HG02623 (cell line): ENCODE measurements around the gene YWHAQ.
"Not testable (repeated sequence)": the region's sequence is repeated elsewhere in the genome, so short reads cannot be mapped to it uniquely, and the experiment has no call there.

Experiments
- ATAC-seq: cut with Tn5 transposase; IDR thresholded peaks from one replicate; pipeline ENCODE4 v1.9.1; 2021; ENCODE audit warnings: moderate library complexity; ENCODE audit not compliant: unreplicated experiment

The YWHAQ gene

DNA sequence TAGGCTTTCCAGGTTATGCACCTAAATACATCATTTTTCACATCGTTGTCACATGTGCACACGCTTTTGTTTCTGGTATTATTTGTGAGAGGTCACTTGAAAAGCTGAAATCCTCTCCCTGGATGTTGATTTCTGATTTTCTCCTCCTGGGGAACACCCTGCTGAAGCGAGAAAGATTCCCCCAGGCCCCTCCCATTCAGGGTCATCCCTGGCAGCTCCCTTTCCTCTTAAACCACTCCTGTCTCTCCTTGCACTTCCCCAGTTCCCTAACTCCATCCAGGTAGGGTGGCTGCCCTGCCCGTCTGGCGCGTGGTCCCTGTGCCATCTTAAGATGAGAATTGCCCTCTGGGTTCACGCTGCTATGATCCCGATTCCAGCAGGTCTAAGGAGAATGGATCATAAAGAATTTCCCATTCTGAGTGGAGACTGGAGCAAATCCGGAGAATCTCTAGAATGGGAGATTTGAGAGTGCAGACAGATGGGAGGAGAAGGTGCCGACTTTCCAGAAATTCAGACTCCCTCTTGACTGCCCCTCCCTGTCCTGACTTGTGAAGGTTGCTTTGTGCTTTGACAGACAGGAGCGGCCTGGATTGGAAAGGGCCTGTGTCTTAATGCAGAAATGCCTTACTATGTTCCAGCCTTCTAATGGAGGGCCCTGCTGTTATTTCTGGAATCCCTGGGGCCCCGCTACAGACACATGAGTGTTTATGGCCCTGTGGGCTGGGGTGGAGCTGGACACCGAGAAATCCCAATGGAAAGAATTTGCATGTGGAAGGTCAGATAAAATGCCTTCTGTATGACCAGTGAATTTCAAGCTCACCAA, 1.3 kb upstream of the YWHAQ start:
- no peak for ATAC-seq

DNA sequence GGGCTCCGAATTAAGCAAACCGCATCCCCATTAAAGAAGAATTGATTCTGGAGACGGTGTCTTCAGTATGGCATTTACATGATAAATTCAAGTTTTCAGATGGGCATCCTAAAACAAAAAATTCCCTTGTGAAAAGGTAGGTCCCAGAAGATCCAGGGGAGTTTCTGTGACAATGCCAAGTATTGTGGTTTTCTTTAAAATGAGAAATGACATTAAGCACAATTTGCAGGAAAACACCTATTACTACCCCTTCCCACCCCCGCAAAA, 689 bp upstream of the YWHAQ start:
- ATAC-seq = no peak

DNA sequence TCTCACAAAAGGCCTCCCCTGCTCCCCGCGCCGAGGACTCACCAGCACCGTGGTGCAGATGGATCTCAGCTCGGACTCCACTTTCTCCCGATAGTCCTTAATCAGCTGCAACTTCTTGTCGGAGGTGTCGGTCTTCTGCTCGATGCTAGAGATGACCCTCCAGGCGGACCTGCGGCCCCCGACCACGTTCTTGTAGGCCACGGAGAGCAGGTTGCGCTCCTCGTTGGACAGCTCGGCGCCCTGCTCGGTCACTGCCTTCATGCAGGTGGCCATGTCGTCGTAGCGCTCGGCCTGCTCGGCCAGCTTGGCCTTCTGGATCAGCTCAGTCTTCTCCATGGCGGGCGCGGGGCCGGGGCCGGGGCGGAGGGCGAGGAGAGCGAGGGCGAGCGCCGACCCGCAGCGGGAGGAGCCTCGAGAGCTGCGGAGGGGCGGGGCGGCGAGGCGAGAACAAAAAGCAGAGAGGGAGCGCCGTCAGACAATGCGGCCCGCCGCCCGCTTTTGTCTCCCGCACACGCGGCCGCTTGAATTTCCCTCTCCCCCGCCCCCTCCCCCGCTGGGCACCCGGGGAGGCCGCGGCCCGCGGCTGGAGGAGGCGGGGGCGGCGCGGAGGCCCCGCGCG, 571 bp downstream of the YWHAQ start:
- peak; percentile 38 for ATAC-seq

DNA sequence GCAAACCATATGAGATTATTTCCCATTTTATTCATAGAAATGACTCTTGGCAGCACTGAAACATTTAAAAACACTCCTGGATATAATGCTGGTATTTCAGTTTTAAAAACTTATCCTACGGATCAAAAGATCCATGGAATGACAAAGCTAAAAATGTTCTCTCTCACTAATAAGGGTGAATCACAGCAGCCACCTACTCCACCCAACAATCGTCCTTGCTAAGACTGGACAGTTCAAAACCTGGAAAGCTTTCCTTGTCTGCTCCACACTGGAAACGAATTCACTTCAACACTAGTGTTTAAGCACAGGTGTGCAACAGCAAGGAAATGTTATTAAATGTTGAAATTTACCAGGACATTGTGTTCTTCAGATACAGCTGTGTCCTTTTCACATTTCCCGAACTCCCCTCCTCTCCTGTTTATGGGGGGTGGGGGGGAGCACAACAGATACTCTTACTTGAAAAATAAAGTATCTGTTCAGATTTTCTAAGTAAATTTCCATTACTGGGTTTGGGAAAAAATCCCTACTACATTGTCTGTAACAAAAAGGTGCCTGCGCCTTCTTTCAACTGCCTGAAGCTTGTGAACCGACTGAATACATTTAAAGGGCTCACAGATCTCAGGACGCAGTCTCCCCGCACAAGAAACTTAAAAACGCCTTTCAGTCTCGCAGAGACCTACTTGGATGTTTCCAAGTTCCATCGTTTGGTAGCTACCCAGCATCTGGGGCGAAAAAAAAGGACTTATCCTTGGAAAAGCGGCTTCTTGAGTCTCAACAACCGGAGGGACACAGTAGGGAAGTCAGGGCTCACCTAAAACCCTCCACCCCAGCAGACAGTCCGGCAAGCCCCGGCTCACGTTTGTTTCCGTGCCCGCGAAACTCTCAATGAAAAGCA, 1.3 kb downstream of the YWHAQ start:
- ATAC-seq = no peak

DNA sequence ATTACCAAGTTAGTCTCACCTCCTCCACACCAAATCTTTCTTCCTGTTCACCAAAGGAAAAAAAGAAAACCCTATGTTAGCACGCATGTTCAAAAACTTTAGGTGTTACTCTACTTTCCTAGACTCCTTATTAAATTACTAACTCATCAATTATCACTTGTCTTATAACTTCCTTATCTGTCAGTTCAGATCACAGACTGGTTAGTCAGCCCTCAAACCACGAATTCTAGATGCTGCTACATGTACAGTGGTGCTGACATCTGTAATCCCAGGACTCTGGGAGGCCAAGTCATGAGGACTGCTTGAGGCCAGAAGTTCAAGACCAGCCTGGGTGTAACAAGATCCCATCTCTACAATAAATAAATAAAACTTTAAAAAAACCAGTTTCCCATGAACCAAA, 3.5 kb downstream of the YWHAQ start:
- no peak for ATAC-seq

DNA sequence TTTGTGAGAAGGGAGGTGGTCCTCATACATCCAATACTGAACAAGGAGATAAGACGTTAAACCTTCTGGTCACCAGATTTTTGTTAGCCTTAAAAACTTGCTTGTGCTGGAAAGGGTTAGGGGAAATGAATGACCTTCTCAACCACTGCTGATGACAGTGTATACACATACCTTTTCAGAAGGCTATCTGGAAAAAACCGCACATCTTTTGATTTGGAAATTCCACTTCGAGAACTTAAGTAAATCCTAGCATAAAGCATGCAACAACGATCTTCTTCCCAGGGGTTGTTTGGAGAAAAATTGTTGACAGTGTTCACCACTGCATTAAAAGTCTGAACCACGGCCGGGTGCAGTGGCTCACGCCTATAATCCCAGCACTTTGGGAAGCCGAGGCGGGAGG, 7.6 kb downstream of the YWHAQ start:
- no peak for ATAC-seq

DNA sequence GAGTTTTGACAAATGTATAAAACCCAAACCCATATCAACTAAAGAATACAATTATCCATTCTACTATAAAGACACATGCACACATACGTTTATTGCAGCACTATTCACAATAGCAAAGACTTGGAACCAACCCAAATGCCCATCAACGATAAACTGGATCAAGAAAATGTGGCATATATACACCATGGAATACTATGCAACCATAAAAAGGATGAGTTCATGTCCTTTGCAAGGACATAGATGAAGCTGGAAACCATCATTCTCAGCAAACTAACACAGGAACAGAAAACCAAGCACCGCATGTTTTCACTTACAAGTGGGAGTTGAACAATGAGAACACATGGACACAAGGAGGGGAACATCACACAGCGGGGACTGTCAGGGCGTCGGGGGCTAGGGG, 9.1 kb downstream of the YWHAQ start:
- not testable (repeated sequence) for ATAC-seq

DNA sequence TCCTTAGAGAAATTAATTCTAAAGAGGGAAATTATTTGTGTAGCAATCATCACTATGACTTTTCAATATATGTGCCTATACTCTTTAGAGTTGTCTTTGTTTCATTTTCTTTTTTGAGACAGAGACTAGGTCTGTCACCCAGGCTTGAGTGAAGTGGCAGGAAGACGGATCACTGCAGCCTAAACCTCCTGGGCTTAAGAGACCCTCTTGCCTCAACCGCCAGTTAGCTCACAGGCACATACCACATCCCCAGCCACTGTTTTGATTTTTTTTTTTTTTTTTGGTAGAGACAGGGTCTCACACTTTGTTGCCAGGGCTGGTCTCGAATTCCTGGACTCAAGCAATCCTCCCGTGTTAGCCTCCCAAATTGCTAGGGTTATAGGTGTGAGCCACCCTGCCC, 12.4 kb downstream of the YWHAQ start:
- ATAC-seq = no peak

DNA sequence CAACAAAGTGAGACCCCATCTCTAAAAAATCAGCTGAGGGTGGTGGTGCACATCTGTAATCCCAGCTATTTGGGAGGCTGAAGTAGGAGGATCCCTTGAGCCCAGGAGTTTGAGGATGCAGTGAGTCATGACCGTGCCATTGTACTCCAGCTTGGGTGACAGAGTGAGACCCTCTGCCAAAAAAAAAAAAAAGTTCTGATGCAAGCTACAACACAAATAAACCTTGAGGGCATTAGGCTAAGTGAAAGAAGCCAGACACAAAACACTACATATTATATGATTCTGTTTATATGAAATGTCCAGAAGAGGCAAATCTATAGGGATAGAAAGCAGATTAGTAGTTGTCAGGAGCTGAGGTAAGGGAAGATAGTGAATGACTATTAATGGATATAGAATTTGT, 13.0 kb downstream of the YWHAQ start:
- no peak for ATAC-seq

DNA sequence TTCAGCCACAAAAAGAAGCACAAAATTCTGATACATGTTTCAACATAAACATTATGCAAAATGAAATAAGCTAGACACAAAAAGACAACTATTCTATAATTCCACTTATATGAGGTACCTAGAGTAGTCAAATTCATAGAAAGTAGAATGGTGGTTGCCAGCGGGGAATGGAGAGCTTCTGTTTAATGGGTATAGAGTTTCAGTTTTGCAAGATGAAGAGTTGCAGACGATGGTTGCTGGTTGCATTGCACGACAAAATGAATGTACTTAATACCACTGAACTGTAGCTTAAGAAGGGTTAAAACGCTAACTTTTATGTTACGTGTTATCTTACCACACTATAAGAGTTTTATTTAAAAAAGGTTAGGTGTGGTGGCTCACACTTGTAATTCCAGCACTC, 13.5 kb downstream of the YWHAQ start:
- no peak for ATAC-seq

DNA sequence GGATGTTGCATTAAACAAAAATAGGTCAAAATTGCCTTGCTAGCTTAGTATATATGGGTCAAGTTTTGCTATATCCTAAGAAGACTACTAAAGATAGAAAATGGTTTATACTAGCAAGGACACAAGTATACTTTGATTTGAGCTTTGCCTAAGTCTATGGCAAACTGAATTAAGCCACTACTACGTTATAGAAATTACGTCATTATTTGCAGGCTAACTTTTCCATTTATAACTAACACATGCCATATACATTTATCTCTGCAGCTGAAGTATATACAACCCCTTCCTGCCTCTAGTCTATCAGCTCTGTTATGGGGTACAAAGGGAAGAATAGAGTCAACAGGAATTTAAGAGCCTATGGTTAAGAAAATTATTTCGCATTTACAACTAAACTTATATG, 16.2 kb downstream of the YWHAQ start:
- ATAC-seq = no peak

DNA sequence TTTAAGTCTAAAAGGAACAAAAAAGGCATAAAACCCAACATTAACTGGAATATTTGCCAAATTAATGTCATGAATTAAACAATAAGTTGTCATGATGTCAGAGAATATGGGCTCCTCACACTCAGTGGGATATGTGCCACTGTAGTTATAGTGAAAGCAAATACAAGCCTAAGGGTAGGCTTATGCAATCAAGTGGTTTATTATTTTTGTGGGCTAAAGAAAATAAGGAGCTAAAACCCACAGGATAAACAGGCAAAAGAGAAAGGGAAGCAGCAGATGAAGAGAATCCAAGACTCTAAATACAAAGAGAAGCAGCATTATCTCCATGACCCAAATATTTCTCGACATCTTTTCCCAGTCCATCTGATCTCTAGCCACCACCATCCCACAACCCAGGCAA, 17.5 kb downstream of the YWHAQ start:
- no peak for ATAC-seq

DNA sequence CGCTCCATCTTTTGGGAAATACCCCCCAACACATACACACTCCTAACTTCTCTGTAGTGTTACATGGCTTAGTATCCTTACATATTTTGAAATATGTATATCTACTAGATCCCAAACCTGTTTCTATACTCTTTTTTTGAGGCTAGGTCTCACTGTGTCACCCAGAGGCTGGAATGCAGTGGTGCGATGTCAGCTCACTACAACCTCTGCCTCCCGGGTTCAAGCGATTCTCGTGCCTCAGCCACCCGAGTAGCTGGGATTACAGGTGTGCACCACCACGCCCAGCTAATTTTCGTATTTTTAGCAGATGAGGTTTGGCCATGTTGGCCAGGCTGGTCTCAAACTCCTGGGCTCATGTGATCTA, 19.3 kb downstream of the YWHAQ start:
- not testable (repeated sequence) for ATAC-seq

DNA sequence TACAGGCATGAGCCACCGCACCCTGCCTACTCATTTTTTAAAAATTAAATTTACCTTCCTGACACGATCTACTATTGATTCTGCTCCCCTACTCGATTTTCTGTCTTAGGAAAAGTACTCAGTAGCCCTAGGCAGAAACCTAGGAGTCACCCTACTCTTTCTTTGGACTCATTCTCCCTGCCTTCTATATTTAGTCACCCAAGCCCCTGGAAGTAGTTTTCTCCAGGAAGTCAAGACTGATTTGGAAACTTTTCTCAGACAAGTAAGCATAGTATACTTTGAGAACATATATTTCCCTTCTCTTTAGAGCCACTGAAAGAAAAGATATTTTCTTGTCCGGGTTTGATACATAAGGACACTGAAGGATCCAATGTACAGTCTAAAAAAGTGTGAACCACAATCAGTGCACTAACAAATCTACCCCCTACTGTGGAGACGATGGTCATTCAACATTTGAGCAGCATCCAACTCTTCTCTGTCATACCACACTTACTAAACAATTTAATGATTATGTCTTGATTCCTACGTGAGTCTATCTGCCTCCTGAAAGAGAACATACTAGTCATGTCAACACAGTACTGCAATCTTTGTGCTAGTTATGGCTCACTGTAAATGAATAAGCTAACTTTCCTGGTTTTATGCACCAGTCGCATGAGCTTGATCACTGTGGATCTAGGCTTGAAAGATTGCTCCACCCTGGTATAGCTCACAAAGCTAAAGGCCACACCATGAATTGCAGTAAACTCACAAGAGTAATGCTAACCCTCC, 19.8 kb downstream of the YWHAQ start:
- ATAC-seq = no peak

DNA sequence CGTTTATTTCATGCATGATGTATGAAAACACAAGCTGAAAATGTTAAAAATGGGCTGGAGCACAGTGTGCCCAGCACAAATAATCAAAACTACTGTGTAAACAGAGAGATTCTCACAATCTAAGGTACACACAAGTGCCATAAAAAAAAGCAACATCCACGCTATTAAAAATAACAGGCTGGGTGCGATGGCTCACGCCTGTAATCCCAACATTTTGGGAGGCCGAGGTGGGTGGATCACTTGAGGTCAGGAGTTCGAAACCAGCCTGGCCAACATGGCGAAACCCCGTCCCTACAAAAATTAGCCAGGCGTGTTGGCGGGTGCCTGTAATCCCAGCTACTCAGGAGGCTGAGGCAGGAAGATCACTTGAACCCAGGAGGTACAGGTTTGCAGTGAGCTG, 22.3 kb downstream of the YWHAQ start:
- not testable (repeated sequence) for ATAC-seq

DNA sequence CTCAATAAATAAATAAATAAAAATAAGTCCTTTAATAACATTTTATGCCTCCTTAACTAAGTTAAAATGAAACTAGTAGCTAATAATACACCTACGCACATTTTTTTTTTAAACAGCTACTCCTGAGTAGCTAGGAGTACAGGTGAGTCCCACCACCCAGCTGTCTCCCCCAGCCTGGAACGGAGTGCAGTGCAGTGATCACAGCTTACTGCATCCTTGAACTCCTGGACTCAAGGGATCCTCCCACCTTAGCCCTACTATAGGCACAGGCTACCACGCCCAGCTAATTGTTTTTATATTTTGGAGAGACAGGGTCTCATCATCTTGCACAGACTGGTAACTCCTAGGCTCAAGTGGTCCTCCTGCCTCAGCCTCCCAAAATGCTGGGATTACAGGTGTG, 28.4 kb downstream of the YWHAQ start:
- no peak for ATAC-seq

DNA sequence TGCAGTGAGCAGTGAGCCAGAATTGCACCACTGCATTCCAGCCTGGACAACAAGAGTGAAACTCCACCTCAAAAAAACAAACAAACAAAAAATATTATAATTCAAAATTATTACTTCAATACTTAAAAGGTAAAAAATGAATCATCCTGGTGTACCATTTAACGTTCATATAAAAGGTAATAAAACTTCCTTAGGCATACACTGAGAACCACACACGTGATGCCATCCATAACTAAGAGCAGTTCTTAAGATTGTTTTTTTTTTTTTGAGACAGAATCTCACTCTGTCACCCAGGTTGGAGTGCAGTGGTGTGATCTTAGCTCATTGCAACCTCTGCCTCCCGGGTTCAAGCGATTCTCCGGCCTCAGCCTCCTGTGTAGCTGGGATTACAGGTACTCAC, 29.4 kb downstream of the YWHAQ start:
- no peak for ATAC-seq

DNA sequence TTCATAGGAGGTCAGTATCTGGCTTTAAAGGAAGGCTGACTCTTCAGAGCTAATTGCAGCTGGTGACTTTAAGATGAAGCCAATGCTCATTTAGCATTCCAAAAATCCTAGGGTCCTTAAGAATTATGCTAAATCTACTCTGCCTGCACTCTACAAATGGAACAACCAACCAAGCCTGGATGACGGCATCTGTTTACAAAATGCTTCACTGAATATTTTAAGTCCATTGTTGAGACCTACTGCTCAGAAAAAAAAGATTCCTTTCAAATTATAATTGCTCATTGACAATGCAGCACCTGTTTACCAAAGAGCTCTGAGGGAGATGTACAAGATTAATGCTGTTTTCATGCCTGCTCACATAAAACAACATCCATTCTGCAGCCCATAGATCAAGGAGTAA, 31.4 kb downstream of the YWHAQ start:
- no peak for ATAC-seq

DNA sequence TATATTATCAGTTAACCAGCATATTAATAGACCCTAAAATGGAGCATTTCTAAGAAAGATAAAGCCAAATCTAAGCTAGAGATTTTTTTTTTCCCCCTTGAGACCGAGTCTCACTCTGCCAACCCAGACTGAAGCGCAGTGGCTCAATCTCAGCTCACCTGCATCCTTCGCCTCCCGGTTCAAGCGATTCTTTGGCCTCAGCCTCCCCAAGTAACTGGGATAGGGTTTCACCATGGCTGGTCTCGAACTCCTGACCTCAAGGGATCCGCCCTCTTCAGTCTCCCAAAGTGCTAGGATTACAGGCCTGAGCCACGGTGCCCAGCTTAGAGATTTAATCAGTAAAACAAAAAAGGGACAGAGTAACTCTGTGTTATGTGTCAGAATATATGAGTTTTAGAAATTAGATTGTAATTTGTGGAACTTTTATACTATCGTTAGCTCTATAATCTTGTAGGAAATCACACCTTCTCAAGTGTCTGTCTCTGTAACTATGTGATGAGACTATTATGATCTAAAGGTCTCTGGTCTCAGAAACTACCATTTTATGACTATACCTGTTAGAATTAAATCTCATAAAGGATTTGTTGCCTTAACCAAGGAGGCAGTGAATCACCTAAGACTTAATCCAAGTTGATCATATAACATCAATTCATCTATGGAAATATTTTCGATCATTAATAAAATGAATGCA, 34.0 kb downstream of the YWHAQ start:
- ATAC-seq = no peak

DNA sequence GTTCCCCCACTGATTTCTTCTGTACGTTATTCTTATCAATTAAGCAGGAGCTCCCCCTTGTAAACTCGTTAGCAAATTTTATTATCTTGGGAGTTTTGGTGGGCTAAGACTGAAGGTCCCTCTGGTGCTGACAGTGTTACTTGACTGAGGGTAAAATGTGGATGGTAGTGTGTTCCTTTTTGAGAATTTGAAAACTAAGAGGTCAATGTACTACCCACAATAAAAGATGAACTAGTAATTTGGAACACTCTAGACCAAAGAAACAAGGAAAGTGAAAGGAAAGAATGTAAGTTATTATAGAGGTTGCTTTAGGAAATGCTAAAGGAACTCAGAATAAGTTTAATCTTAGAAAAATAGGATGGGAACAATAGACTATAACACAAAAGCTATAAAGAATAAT, 35.1 kb downstream of the YWHAQ start:
- ATAC-seq = no peak

DNA sequence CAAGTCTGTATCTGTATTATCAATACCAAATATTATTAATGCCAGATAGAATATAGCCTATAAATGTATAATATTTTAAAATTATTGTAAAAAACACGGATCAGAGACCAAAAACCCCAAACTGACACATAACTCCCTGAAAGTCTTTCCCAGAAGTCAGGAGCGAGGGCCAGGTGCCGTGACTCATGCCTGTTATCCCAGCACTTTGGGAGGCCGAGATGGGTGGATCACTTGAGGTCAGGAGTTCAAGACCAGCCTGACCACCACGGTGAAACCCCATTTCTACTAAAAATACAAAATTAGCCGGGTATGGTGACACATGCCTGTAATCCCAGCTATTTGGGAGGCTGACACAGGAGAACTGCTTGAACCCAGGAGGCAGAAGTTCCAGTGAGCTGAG, 35.5 kb downstream of the YWHAQ start:
- ATAC-seq = not testable (repeated sequence)
